SK-N-SH (cell line): Measurements from ENCODE around the gene TUBB2B. TPM values are rescaled to one million over a fixed set of nuclear protein-coding genes. Genes with fewer than 3 reads are reported as not detected.
A peak's percentile ranks its signal among the peaks of the same experiment; 100 is the strongest.

Experiments
- CTCF ChIA-PET: fragments of 300-600, 350-600 bp; formaldehyde crosslinking; extraction: SDS; loops from one replicate; lab custom pipeline; 2021; lab: Yijun Ruan, JAX
- POLR2A ChIA-PET: fragments of 350-600 bp; sonication (Branson Sonifier 250); formaldehyde crosslinking; extraction: SDS; loops from one replicate; lab custom pipeline; 2020; ENCODE audit warnings: antibody characterized with exemption, inconsistent platforms; lab: Yijun Ruan, JAX
- DNase-seq: peaks from one replicate; pipeline ENCODE4 v3.0.0; 2012
- H2AFZ ChIP-seq: fragments of 200-600 bp; sonication (generic); 2 replicates; pipeline ENCODE4 v1.8.1; 2016; ENCODE audit warnings: antibody characterized with exemption, mild to moderate bottlenecking, low read depth
- H3F3A ChIP-seq: fragments of 200-600 bp; sonication (generic); replicated peaks from 2 replicates; pipeline ENCODE3; 2016; ENCODE audit warnings: antibody characterized with exemption, mild to moderate bottlenecking; ENCODE audit not compliant: insufficient read depth
- H3K27ac ChIP-seq, 2 experiments: fragments of 200-500 bp in 1 of 2; fragments of 200-600 bp in 1 of 2; sonication (Bioruptor generic) in 1 of 2; sonication (generic), shearing (Covaris generic) in 1 of 2; 2 replicates each; pipeline versions ENCODE4 v1.5.1 to v1.6.1; 2014 to 2016; ENCODE audit warnings: low read depth in 2 of 2, inconsistent platforms in 1 of 2, low read length in 1 of 2, mild to moderate bottlenecking in 1 of 2, mixed read lengths in 1 of 2
- H3K27me3 ChIP-seq: fragments of 200-600 bp; sonication (generic), shearing (Covaris generic); 2 replicates; pipeline ENCODE4 v1.6.1; 2016; ENCODE audit warnings: mixed run types; ENCODE audit not compliant: insufficient read depth
- H3K36me3 ChIP-seq, 2 experiments: fragments of 200-500 bp in 1 of 2; fragments of 200-600 bp in 1 of 2; sonication (Bioruptor generic) in 1 of 2; sonication (generic) in 1 of 2; replicated peaks in 1 of 2; 2 replicates each; pipeline versions ENCODE3 to v1.5.1; 2014 to 2016; ENCODE audit warnings: low read length in 1 of 2, mild to moderate bottlenecking in 1 of 2; ENCODE audit not compliant: insufficient read depth in 2 of 2, control insufficient read depth in 1 of 2
- H3K4me1 ChIP-seq, 2 experiments: fragments of 200-500 bp in 1 of 2; fragments of 200-600 bp in 1 of 2; sonication (Bioruptor generic) in 1 of 2; sonication (generic), shearing (Covaris generic) in 1 of 2; 2 replicates each; pipeline versions ENCODE4 v1.5.1 to v1.6.1; 2014 to 2016; ENCODE audit warnings: low read depth in 1 of 2, low read length in 1 of 2, mixed run types in 1 of 2; ENCODE audit not compliant: insufficient read depth in 2 of 2, control insufficient read depth in 1 of 2
- H3K4me2 ChIP-seq: fragments of 200-600 bp; sonication (generic), shearing (Covaris generic); 2 replicates; pipeline ENCODE4 v1.6.1; 2017; ENCODE audit warnings: mixed run types
- H3K4me3 ChIP-seq, 2 experiments: fragments of 200-500 bp in 1 of 2; fragments of 200-600 bp in 1 of 2; sonication (Bioruptor generic) in 1 of 2; sonication (generic), shearing (Covaris generic) in 1 of 2; 2 replicates each; pipeline versions ENCODE4 v1.5.1 to v1.8.1; 2014 to 2016; ENCODE audit warnings: low read depth in 2 of 2, inconsistent platforms in 1 of 2, low read length in 1 of 2, mild to moderate bottlenecking in 1 of 2, mixed read lengths in 1 of 2, moderate library complexity in 1 of 2
- H3K79me2 ChIP-seq: fragments of 200-600 bp; sonication (generic); 2 replicates; pipeline ENCODE4 v1.8.1; 2017; ENCODE audit warnings: mild to moderate bottlenecking; ENCODE audit not compliant: insufficient read depth
- H3K9ac ChIP-seq: fragments of 200-600 bp; sonication (generic); 2 replicates; pipeline ENCODE4 v1.6.1; 2017; ENCODE audit warnings: mixed run types
- H3K9me2 ChIP-seq: fragments of 200-600 bp; sonication (generic); 2 replicates; pipeline ENCODE4 v1.6.1; 2017; ENCODE audit warnings: mixed run types
- H3K9me3 ChIP-seq: fragments of 200-600 bp; sonication (generic); 2 replicates; pipeline ENCODE4 v1.6.1; 2017; ENCODE audit warnings: mixed run types, mild to moderate bottlenecking, moderate library complexity
- H4K20me1 ChIP-seq: fragments of 200-600 bp; sonication (generic); 2 replicates; pipeline ENCODE4 v1.6.1; 2017; ENCODE audit warnings: mild to moderate bottlenecking, mixed run types; ENCODE audit not compliant: insufficient read depth
- CHD2 ChIP-seq: fragments of 150-350 bp; IDR thresholded peaks from 2 replicates; pipeline ENCODE4 v1.6.1; 2018; ENCODE audit warnings: low read length; ENCODE audit not compliant: partially characterized antibody
- EP300 ChIP-seq, 2 experiments: IDR thresholded peaks; 2 replicates each; pipeline versions ENCODE4 v1.4.0 to v1.6.1; 2012; ENCODE audit warnings: borderline replicate concordance in 1 of 2, low read depth in 1 of 2, low read length in 1 of 2
- FOSL2 ChIP-seq: IDR thresholded peaks from 2 replicates; pipeline ENCODE4 v1.4.0; 2012; ENCODE audit warnings: low read depth, mild to moderate bottlenecking, moderate library complexity, borderline replicate concordance
- FOXJ3 ChIP-seq: sonication (generic); formaldehyde crosslinking; IDR thresholded peaks from 2 replicates; pipeline ENCODE4 v1.5.1; 2020; ENCODE audit warnings: mild to moderate bottlenecking, missing genetic modification reagents
- FOXM1 ChIP-seq: IDR thresholded peaks from 2 replicates; pipeline ENCODE4 v1.4.0; 2012; ENCODE audit warnings: low read depth, mild to moderate bottlenecking
- GABPA ChIP-seq: IDR thresholded peaks from 2 replicates; pipeline ENCODE4 v1.4.0; 2012; ENCODE audit warnings: low read depth, mild to moderate bottlenecking
- JUND ChIP-seq: IDR thresholded peaks from 2 replicates; pipeline ENCODE4 v1.4.0; 2012
- MAX ChIP-seq: IDR thresholded peaks from 2 replicates; pipeline ENCODE4 v1.4.0; 2012; ENCODE audit warnings: low read depth
- MEF2A ChIP-seq: IDR thresholded peaks from 2 replicates; pipeline ENCODE4 v1.4.0; 2012; ENCODE audit warnings: low read depth, borderline replicate concordance
- NFIC ChIP-seq: IDR thresholded peaks from 2 replicates; pipeline ENCODE4 v1.4.0; 2012; ENCODE audit warnings: borderline replicate concordance
- NRF1 ChIP-seq: IDR thresholded peaks from 2 replicates; pipeline ENCODE4 v1.6.1; 2012; ENCODE audit warnings: low read depth, mild to moderate bottlenecking, low read length
- POLR2AphosphoS5 ChIP-seq: IDR thresholded peaks from 2 replicates; pipeline ENCODE4 v1.6.1; 2012; ENCODE audit warnings: low read depth, low read length
- RAD21 ChIP-seq: IDR thresholded peaks from 2 replicates; pipeline ENCODE4 v1.6.1; 2012; ENCODE audit warnings: mild to moderate bottlenecking, low read length
- RCOR1 ChIP-seq: fragments of 150-350 bp; IDR thresholded peaks from 2 replicates; pipeline ENCODE4 v1.6.1; 2017; ENCODE audit warnings: antibody characterized with exemption, low read length
- RXRA ChIP-seq: IDR thresholded peaks from 2 replicates; pipeline ENCODE4 v1.4.0; 2012; ENCODE audit warnings: low read depth, mild to moderate bottlenecking, borderline replicate concordance
- SIN3A ChIP-seq: IDR thresholded peaks from 2 replicates; pipeline ENCODE4 v1.6.1; 2012; ENCODE audit warnings: low read depth, mild to moderate bottlenecking, low read length, moderate library complexity, borderline replicate concordance
- SMC3 ChIP-seq: IDR thresholded peaks from 2 replicates; pipeline ENCODE4 v1.6.1; 2012; ENCODE audit warnings: low read depth, low read length, improper control_type of control experiment
- TAF1 ChIP-seq: IDR thresholded peaks from 2 replicates; pipeline ENCODE4 v1.6.1; 2012; ENCODE audit warnings: low read depth, mild to moderate bottlenecking, low read length, moderate library complexity, borderline replicate concordance
- TCF12 ChIP-seq: IDR thresholded peaks from 2 replicates; pipeline ENCODE4 v1.4.0; 2012
- TEAD4 ChIP-seq: IDR thresholded peaks from 2 replicates; pipeline ENCODE4 v1.4.0; 2012; ENCODE audit warnings: mild to moderate bottlenecking, borderline replicate concordance; ENCODE audit not compliant: insufficient read depth
- USF1 ChIP-seq: IDR thresholded peaks from 2 replicates; pipeline ENCODE4 v1.4.0; 2012; ENCODE audit warnings: low read depth, borderline replicate concordance
- USF2 ChIP-seq: fragments of 150-350 bp; IDR thresholded peaks from 2 replicates; pipeline ENCODE4 v1.6.1; 2017; ENCODE audit warnings: antibody characterized with exemption, low read length, low read depth, borderline replicate concordance
- YY1 ChIP-seq: IDR thresholded peaks from 2 replicates; pipeline ENCODE4 v1.4.0; 2012; ENCODE audit warnings: low read depth, mild to moderate bottlenecking
- ZBTB33 ChIP-seq: IDR thresholded peaks from 2 replicates; pipeline ENCODE4 v1.4.0; 2012; ENCODE audit warnings: low read depth, borderline replicate concordance
- WGBS: methylation state at CpG from one replicate; pipeline ENCODE4 v1.1.6; 2017; ENCODE audit warnings: low lambda C conversion rate; 5-methylcytosine and 5-hydroxymethylcytosine counted together
- polyA plus RNA-seq, 3 experiments: library from polyadenylated mRNA; depleted of rRNA; stranded (reverse); fragments of >200 nt; gene quantifications; 2 replicates each; pipeline ENCODE4 v1.2.3, GENCODE V29; 2012
- TF ChIP-seq, protein P1 (sequence below): fragments of 200-600 bp; sonication (generic); IDR thresholded peaks from 2 replicates; pipeline ENCODE4 v1.6.1; 2017; ENCODE audit warnings: antibody characterized with exemption, mild to moderate bottlenecking, moderate library complexity
- TF ChIP-seq, protein P2 (sequence below): fragments of 150-350 bp; IDR thresholded peaks from 2 replicates; pipeline ENCODE4 v1.6.1; 2016; ENCODE audit warnings: mild to moderate bottlenecking, low read depth, low read length

Gene TUBB2B
- polyA plus RNA-seq, 1 of the 3 experiments (the other 2 are of a cell fraction) = 162 TPM

DNA sequence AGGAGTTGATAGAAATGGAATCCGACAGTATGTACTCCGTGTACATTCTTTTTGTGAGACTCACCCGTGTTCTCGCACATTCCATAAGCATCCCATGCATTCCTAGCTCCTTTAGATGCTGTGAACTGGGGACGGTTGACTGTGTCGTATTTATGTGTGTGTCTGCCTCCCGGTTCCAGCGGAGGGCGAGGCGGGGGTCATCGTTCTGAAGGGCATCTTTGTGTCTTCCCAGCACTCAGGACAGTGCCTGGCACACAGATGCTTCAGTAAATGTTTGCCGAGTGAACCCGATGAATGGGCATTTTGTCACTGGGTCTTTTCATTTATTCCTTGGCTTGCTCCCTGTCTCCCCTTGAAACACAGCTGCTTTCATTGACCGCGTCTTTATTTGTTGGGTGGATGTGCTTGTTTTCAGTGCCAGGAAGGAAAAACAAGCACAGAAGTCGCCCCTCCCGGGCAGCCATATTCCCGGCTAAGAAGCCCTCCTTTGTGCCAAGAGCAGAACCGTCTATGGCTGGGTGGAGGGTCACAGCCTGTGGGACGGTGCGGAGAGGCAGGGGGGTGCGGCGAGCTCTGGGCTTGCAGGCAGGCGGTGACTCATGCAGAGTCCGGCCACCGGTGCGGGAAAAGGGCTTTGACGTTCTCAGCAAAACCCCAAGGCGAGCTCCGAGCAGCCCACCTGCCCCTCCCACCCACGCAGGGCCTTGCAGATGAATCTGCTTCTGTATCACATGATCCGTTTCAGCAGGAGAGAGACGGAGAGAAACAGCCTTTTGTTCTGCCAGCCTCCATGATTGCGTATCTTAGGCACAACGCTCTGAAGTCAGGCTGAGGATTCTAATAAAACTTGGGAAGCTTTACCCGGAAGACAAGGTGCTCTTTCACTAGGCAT, 20.0 kb upstream of the TUBB2B start:
- peak overlapping the region; percentile 66 for H3K9ac ChIP-seq
- H3K79me2 ChIP-seq = no peaks in the 10 kb centered on the region
- H3K27me3 ChIP-seq = no peaks in the 10 kb centered on the region
- H3K4me1 ChIP-seq = peaks cover 15 to 18% of the 10 kb centered on the region in 2 experiments
- POLR2A ChIA-PET = interaction anchor here (1.0 to 6.5 kb wide), 5 partner anchors 8 to 184 kb away, joined by 3 to 88 read pairs (median 8); no protein-coding TSS in a partner anchor
- H2AFZ ChIP-seq = peak overlapping the region; percentile 72
- CTCF ChIA-PET = interaction anchor here (1.1 to 5.8 kb wide), 8 partner anchors 11 to 120 kb away, joined by 4 to 48 read pairs (median 7); partner anchors contain the start of gene PSMG4
- no peaks in the 10 kb centered on the region for H3K9me2 ChIP-seq
- peak overlapping the region; percentile 15 to 22; a peak in 2 of 4 replicates for H3K4me3 ChIP-seq
- 26% methylated on average over 32 of the region's 36 CpGs for WGBS
- peak overlapping the region; percentile 79 to 85 for H3K27ac ChIP-seq
- no peaks in the 10 kb centered on the region for H3K36me3 ChIP-seq
- H3K4me2 ChIP-seq = peak overlapping the region; percentile 67
- DNase-seq = peak; percentile 81
- no peaks in the 10 kb centered on the region for H4K20me1 ChIP-seq
- H3K9me3 ChIP-seq = no peaks in the 10 kb centered on the region
- peaks cover 16% of the 10 kb centered on the region for H3F3A ChIP-seq
- TF ChIP-seq MAX = peak; percentile 62
- TF ChIP-seq SIN3A = no peak
- no peak for TF ChIP-seq NRF1
- TF ChIP-seq TCF12 = peak; percentile 45
- TF ChIP-seq TEAD4 = peak; percentile 76; the same call in 1 of the 2 replicates
- peak in 1 of 2 experiments; percentile 35; a peak in 1 of 4 replicates for TF ChIP-seq EP300 (IDR thresholded peaks at IDR 0.05; ENCODE audit: borderline replicate concordance in 1 of 2, low read depth in 1 of 2, low read length in 1 of 2)
- no peak for TF ChIP-seq USF2
- no peak for TF ChIP-seq MEF2A
- TF ChIP-seq, protein P1, sequence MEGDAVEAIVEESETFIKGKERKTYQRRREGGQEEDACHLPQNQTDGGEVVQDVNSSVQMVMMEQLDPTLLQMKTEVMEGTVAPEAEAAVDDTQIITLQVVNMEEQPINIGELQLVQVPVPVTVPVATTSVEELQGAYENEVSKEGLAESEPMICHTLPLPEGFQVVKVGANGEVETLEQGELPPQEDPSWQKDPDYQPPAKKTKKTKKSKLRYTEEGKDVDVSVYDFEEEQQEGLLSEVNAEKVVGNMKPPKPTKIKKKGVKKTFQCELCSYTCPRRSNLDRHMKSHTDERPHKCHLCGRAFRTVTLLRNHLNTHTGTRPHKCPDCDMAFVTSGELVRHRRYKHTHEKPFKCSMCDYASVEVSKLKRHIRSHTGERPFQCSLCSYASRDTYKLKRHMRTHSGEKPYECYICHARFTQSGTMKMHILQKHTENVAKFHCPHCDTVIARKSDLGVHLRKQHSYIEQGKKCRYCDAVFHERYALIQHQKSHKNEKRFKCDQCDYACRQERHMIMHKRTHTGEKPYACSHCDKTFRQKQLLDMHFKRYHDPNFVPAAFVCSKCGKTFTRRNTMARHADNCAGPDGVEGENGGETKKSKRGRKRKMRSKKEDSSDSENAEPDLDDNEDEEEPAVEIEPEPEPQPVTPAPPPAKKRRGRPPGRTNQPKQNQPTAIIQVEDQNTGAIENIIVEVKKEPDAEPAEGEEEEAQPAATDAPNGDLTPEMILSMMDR = no peak
- TF ChIP-seq TAF1 = 0 out of 2 replicates have a peak, but pooled peaks have one; percentile 37
- no peak for TF ChIP-seq FOXM1
- no peak for TF ChIP-seq GABPA
- peak; percentile 26 for TF ChIP-seq YY1
- peak; percentile 67; the same call in 1 of the 2 replicates for TF ChIP-seq POLR2AphosphoS5
- no peak for TF ChIP-seq RCOR1
- TF ChIP-seq, protein P2, sequence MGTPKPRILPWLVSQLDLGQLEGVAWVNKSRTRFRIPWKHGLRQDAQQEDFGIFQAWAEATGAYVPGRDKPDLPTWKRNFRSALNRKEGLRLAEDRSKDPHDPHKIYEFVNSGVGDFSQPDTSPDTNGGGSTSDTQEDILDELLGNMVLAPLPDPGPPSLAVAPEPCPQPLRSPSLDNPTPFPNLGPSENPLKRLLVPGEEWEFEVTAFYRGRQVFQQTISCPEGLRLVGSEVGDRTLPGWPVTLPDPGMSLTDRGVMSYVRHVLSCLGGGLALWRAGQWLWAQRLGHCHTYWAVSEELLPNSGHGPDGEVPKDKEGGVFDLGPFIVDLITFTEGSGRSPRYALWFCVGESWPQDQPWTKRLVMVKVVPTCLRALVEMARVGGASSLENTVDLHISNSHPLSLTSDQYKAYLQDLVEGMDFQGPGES = no peak
- TF ChIP-seq RXRA = no peak
- no peak for TF ChIP-seq CHD2
- peak; percentile 79 for TF ChIP-seq FOSL2
- no peak for TF ChIP-seq FOXJ3 (CRISPR knock-in tag)
- no peak; the same call in 1 of the 2 replicates for TF ChIP-seq ZBTB33
- TF ChIP-seq NFIC = no peak; the same call in 1 of the 2 replicates
- TF ChIP-seq JUND = peak; percentile 76
- TF ChIP-seq SMC3 = no peak
- TF ChIP-seq USF1 = peak; percentile 83
- no peak for TF ChIP-seq RAD21
